SU-DHL-6 (cell line): ENCODE measurements around the gene RHEB.

Experiments used
- H2AFZ ChIP-seq: fragments of 200-600 bp; sonication (generic); 2 replicates; pipeline ENCODE4 v1.6.1; 2014; ENCODE audit warnings: low read depth, mild to moderate bottlenecking, moderate library complexity, mixed read lengths, antibody characterized with exemption, low read length; ENCODE audit not compliant: severe bottlenecking
- H3F3A ChIP-seq: fragments of 200-600 bp; shearing (Covaris generic); 2 replicates; pipeline ENCODE4 v1.6.0; 2016; ENCODE audit warnings: antibody characterized with exemption, mild to moderate bottlenecking; ENCODE audit not compliant: insufficient read depth
- H3K27ac ChIP-seq: fragments of 200-600 bp; sonication (generic); 2 replicates; pipeline ENCODE4 v1.5.1; 2016; ENCODE audit warnings: low read depth, mild to moderate bottlenecking, low read length, moderate library complexity, mixed read lengths
- H3K27me3 ChIP-seq: fragments of 200-600 bp; sonication (generic), shearing (Covaris generic); 2 replicates; pipeline ENCODE4 v1.6.0; 2014; ENCODE audit warnings: mild to moderate bottlenecking, low read length
- H3K36me3 ChIP-seq: fragments of 200-600 bp; sonication (generic); 2 replicates; pipeline ENCODE4 v1.6.1; 2014; ENCODE audit warnings: mild to moderate bottlenecking, low read length, mixed read lengths
- H3K4me2 ChIP-seq: fragments of 300-600, 200-600 bp; shearing (Covaris generic), sonication (generic); 2 replicates; pipeline ENCODE4 v1.6.0; 2014; ENCODE audit warnings: low read length, low read depth, mild to moderate bottlenecking; ENCODE audit not compliant: poor library complexity, severe bottlenecking
- H3K4me3 ChIP-seq: fragments of 200-600 bp; sonication (generic); 2 replicates; pipeline ENCODE4 v1.5.1; 2014; ENCODE audit warnings: antibody characterized with exemption, low read length, mild to moderate bottlenecking, mixed read lengths; ENCODE audit not compliant: insufficient read depth, poor library complexity, severe bottlenecking
- H3K79me2 ChIP-seq: fragments of 200-600 bp; sonication (generic); 2 replicates; pipeline ENCODE4 v1.6.1; 2014; ENCODE audit warnings: mild to moderate bottlenecking, low read length, moderate library complexity; ENCODE audit not compliant: insufficient read depth
- H3K9ac ChIP-seq: fragments of 200-600 bp; sonication (generic); 2 replicates; pipeline ENCODE4 v1.7.0; 2014; ENCODE audit warnings: mild to moderate bottlenecking, low read length
- H3K9me2 ChIP-seq: fragments of 200-600 bp; sonication (generic); replicated peaks from 2 replicates; pipeline ENCODE4 v1.6.1; 2014; ENCODE audit warnings: low read length; ENCODE audit not compliant: insufficient read depth
- H3K9me3 ChIP-seq: fragments of 200-600 bp; sonication (generic); 2 replicates; pipeline ENCODE4 v1.6.1; 2014; ENCODE audit warnings: low read length, mixed read lengths; ENCODE audit not compliant: insufficient read depth
- H4K20me1 ChIP-seq: fragments of 200-600 bp; sonication (generic); 2 replicates; pipeline ENCODE4 v1.6.1; 2014; ENCODE audit warnings: low read depth, mild to moderate bottlenecking, antibody characterized with exemption, low read length, moderate library complexity, mixed read lengths
- EZH2phosphoT487 ChIP-seq: fragments of 200-600 bp; sonication (generic), shearing (Covaris generic); conservative IDR thresholded peaks from 2 replicates; pipeline ENCODE4 v1.6.1; 2018; ENCODE audit warnings: mild to moderate bottlenecking, antibody characterized with exemption, low read length, moderate library complexity, mixed read lengths
- TF ChIP-seq, protein P1 (sequence below): fragments of 200-600 bp; sonication (generic); IDR thresholded peaks from one replicate; pipeline ENCODE4 v1.5.1; 2017; ENCODE audit warnings: antibody characterized with exemption, mild to moderate bottlenecking, low read length, moderate library complexity; ENCODE audit not compliant: insufficient read depth, poor library complexity, severe bottlenecking

Gene RHEB

DNA sequence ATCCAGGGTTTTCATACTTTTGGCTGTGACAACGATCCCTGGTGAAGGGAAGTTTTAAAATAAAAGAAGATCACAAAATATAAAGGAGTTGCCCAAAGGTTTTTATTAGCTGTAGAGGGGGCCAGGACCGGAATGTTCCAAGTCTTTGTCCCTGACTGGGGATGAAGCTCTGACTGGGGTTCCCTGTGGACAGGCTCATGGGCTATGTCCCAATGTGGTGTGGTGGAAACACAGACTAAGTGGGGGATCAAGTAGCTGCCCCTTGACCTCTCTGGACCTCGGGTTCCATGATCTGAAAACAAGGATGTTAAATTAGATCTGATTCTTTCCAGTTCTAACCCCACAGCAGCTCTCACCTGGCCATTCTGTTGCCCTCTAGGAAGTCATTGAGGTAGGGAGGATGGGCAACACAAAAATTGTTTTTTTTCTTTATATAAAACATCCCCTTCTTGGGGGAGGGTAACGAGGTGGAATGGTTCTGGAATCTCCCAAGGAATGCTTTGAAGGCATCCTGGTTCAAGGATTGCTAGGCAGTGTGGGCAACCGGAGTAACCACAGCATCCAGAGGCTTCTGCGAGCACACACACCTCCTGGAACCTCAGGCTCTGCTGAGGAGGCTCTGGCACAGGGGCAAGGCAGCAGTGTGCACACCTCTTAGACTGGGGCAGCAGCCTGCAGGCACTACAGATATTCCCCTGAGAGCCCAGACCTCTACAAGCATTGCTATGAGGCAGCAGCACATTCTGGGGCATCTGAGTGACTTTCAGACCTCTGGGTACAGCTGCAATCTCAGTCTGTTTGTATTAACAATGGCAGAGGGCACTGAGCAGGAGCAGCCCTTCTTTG lies 58.4 kb downstream of the RHEB start:
- H3K9ac ChIP-seq: no peak overlapping the region
- TF ChIP-seq, protein P1, sequence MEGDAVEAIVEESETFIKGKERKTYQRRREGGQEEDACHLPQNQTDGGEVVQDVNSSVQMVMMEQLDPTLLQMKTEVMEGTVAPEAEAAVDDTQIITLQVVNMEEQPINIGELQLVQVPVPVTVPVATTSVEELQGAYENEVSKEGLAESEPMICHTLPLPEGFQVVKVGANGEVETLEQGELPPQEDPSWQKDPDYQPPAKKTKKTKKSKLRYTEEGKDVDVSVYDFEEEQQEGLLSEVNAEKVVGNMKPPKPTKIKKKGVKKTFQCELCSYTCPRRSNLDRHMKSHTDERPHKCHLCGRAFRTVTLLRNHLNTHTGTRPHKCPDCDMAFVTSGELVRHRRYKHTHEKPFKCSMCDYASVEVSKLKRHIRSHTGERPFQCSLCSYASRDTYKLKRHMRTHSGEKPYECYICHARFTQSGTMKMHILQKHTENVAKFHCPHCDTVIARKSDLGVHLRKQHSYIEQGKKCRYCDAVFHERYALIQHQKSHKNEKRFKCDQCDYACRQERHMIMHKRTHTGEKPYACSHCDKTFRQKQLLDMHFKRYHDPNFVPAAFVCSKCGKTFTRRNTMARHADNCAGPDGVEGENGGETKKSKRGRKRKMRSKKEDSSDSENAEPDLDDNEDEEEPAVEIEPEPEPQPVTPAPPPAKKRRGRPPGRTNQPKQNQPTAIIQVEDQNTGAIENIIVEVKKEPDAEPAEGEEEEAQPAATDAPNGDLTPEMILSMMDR: no peak
- TF ChIP-seq EZH2phosphoT487: no peak
- no peaks in the 10 kb centered on the region for H3K9me2 ChIP-seq
- no peak overlapping the region for H2AFZ ChIP-seq
- no peaks in the 10 kb centered on the region for H4K20me1 ChIP-seq
- no peak overlapping the region for H3K27ac ChIP-seq
- peaks cover 20% of the 10 kb centered on the region; the same call in 1 of the 2 replicates for H3K9me3 ChIP-seq
- no peaks in the 10 kb centered on the region for H3K79me2 ChIP-seq
- H3K36me3 ChIP-seq: peaks cover 17% of the 10 kb centered on the region
- no peaks in the 10 kb centered on the region for H3K27me3 ChIP-seq
- no peak overlapping the region for H3K4me2 ChIP-seq
- H3F3A ChIP-seq: no peaks in the 10 kb centered on the region
- H3K4me3 ChIP-seq: no peak overlapping the region

DNA sequence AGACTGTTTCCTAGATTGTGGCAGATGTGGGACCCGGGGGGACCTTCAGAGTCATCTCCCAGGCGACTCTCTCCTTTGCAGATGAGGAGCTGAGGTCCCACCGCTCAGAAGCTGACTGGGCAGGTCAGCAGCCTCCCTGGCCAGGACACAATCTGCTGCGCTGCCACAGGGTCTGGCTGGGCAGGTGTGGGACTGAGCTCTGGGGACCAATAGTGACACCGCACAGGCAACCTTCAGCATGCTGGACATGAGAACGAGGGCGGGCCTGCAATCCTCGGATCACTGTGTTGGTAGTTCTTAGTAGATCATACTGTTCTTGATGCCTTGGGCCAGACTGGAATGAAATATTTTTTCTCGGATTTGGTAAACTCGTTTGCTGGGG lies 59.2 kb downstream of the RHEB start:
- Histone ChIP-seq H4K20me1 (no peaks in the 10 kb centered on the region), H3K36me3 (peaks cover 9% of the 10 kb centered on the region), H3K9me2 (no peaks in the 10 kb centered on the region), H3K79me2 (no peaks in the 10 kb centered on the region), H3K4me2 (no peak overlapping the region), H3K9me3 (peaks cover 20% of the 10 kb centered on the region; the same call in 1 of the 2 replicates), H3F3A (no peaks in the 10 kb centered on the region), H3K27me3 (no peaks in the 10 kb centered on the region), H3K4me3 (no peak overlapping the region), H3K9ac (no peak overlapping the region), H3K27ac (no peak overlapping the region), H2AFZ (no peak overlapping the region)
- TF ChIP-seq, protein P1: no peak
- TF ChIP-seq EZH2phosphoT487: no peak

- no peak overlapping the region for H3K27ac ChIP-seq
- H3K36me3 ChIP-seq: 0 out of 2 replicates have a peak, but pooled peaks cover 5% of the 10 kb centered on the region
- H3K4me2 ChIP-seq: no peak overlapping the region
- H3F3A ChIP-seq: no peaks in the 10 kb centered on the region
- no peaks in the 10 kb centered on the region for H4K20me1 ChIP-seq
- no peaks in the 10 kb centered on the region for H3K27me3 ChIP-seq
- peaks cover 20% of the 10 kb centered on the region; the same call in 1 of the 2 replicates for H3K9me3 ChIP-seq
- TF ChIP-seq, protein P1: no peak
- H3K4me3 ChIP-seq: no peak overlapping the region
- H3K9me2 ChIP-seq: no peaks in the 10 kb centered on the region
- H3K9ac ChIP-seq: no peak overlapping the region
- H3K79me2 ChIP-seq: no peaks in the 10 kb centered on the region
- H2AFZ ChIP-seq: no peak overlapping the region
Measured at GRCh38 chr7:151459726-151460473, 59.8 kb downstream of the RHEB start.
